Smooth muscle cell (in vitro differentiated cells): ENCODE data around the gene TMEM218. TPM values are rescaled to one million over a fixed set of nuclear protein-coding genes. Genes with fewer than 3 reads are reported as not detected.

ENCODE experiments used
- DNase-seq: peaks from one replicate; lab custom pipeline; 2025; ENCODE audit not compliant: unreplicated experiment; lab: John Stamatoyannopoulos, UW
- H2AFZ ChIP-seq: fragments of 200-600 bp; sonication (generic); 2 replicates; pipeline ENCODE4 v1.6.0; 2016; ENCODE audit warnings: antibody characterized with exemption, low read depth, mild to moderate bottlenecking
- H3F3A ChIP-seq: fragments of 200-600 bp; sonication (generic); 2 replicates; pipeline ENCODE4 v1.6.0; 2017; ENCODE audit warnings: antibody characterized with exemption, low read depth
- H3K27ac ChIP-seq: fragments of 200-600 bp; sonication (generic); 2 replicates; pipeline ENCODE4 v1.5.1; 2016; ENCODE audit warnings: low read depth, mild to moderate bottlenecking
- H3K27me3 ChIP-seq: fragments of 200-600 bp; sonication (generic); 2 replicates; pipeline ENCODE4 v1.6.1; 2016; ENCODE audit warnings: low read depth, mild to moderate bottlenecking
- H3K36me3 ChIP-seq: fragments of 200-600 bp; sonication (generic); 2 replicates; pipeline ENCODE4 v1.5.1; 2016; ENCODE audit warnings: low read depth
- H3K4me1 ChIP-seq: fragments of 200-600 bp; sonication (generic); 2 replicates; pipeline ENCODE4 v1.5.1; 2016; ENCODE audit warnings: low read depth
- H3K4me2 ChIP-seq: fragments of 200-600 bp; sonication (generic); 2 replicates; pipeline ENCODE4 v1.6.0; 2016; ENCODE audit warnings: mild to moderate bottlenecking
- H3K4me3 ChIP-seq: fragments of 200-600 bp; sonication (generic); 2 replicates; pipeline ENCODE4 v1.5.1; 2016; ENCODE audit warnings: mild to moderate bottlenecking
- H3K79me2 ChIP-seq: fragments of 200-600 bp; sonication (generic); 2 replicates; pipeline ENCODE4 v1.6.0; 2016; ENCODE audit warnings: low read depth, mild to moderate bottlenecking
- H3K9ac ChIP-seq: fragments of 200-600 bp; sonication (generic); 2 replicates; pipeline ENCODE4 v1.6.0; 2016; ENCODE audit warnings: low read depth
- H3K9me3 ChIP-seq: fragments of 200-600 bp; sonication (generic); replicated peaks from 2 replicates; pipeline ENCODE4 v1.5.1; 2016; ENCODE audit warnings: low read depth
- H4K20me1 ChIP-seq: fragments of 200-600 bp; sonication (generic); 2 replicates; pipeline ENCODE4 v1.6.0; 2016; ENCODE audit warnings: low read depth
- WGBS: methylation state at CpG from one replicate; pipeline ENCODE4 v1.1.7; 2016; ENCODE audit warnings: low lambda C conversion rate; 5-methylcytosine and 5-hydroxymethylcytosine counted together
- polyA plus RNA-seq: library from polyadenylated mRNA; unstranded; fragments of >200 nt; fragmentation: Nextera tagmentation; extraction: Ambion mirVana; gene quantifications from 2 replicates; pipeline ENCODE4 v1.2.1, GENCODE V29; 2016
- total RNA-seq: library from RNA; depleted of rRNA; stranded (reverse); fragments of >200 nt; gene quantifications from 2 replicates; pipeline ENCODE4 v1.2.3, GENCODE V29; 2014
- TF ChIP-seq, protein P1 (sequence below): fragments of 200-600 bp; sonication (generic); IDR thresholded peaks from 2 replicates; pipeline ENCODE4 v1.5.1; 2017; ENCODE audit warnings: borderline replicate concordance, mild to moderate bottlenecking, antibody characterized with exemption; ENCODE audit not compliant: insufficient read depth, poor library complexity, severe bottlenecking

TMEM218 gene
- total and polyA plus RNA-seq, 2 experiments from 2014 or later, result 22.1 to 30.7 TPM

DNA sequence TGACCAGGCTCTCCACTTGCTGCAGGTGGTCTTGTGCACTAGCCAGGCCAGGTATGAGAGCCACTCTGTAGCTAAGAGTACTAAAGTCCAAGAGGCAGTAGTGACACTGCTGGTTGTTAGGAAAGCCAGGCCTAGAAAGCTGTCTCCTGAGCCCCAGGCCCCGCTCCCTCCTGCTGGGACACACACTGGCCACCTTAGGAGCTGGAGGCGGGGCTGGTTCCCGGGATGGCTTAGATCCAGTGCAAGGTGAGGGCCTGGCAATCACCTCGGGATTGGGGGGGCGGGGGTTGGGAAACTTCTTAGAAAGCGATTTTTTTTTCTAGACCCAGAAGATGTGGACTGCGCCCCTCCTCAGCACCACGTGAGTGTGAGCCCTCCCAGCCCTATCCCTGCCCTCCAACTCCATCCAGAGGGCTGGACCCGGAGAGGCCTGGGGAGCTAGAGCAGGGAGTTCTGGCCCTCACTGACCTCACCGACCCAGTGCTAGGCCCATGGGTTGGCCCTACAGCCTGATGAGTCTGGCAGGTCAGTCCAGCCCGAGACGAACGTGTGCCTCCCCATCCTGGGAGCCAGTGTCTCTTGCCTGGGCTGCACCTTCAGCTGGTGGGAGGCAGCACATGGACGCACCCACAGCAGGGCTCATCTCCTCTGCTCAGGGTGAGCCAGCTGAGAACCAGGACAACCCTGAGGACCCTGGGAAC, 30.2 kb downstream of the TMEM218 start:
- Histone ChIP-seq H3K27me3 (no peaks in the 10 kb centered on the region), H3K79me2 (no peaks in the 10 kb centered on the region), H3F3A (no peaks in the 10 kb centered on the region), H2AFZ (no peak overlapping the region), H3K27ac (no peak overlapping the region), H3K4me1 (no peaks in the 10 kb centered on the region), H3K36me3 (no peaks in the 10 kb centered on the region), H4K20me1 (no peaks in the 10 kb centered on the region), H3K9ac (no peak overlapping the region), H3K4me3 (no peak overlapping the region), H3K9me3 (no peaks in the 10 kb centered on the region), H3K4me2 (no peak overlapping the region)
- TF ChIP-seq, protein P1, sequence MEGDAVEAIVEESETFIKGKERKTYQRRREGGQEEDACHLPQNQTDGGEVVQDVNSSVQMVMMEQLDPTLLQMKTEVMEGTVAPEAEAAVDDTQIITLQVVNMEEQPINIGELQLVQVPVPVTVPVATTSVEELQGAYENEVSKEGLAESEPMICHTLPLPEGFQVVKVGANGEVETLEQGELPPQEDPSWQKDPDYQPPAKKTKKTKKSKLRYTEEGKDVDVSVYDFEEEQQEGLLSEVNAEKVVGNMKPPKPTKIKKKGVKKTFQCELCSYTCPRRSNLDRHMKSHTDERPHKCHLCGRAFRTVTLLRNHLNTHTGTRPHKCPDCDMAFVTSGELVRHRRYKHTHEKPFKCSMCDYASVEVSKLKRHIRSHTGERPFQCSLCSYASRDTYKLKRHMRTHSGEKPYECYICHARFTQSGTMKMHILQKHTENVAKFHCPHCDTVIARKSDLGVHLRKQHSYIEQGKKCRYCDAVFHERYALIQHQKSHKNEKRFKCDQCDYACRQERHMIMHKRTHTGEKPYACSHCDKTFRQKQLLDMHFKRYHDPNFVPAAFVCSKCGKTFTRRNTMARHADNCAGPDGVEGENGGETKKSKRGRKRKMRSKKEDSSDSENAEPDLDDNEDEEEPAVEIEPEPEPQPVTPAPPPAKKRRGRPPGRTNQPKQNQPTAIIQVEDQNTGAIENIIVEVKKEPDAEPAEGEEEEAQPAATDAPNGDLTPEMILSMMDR, result no peak
- 83% methylated on average over 13 of the region's 14 CpGs for WGBS
- no peak for DNase-seq

- H3K36me3 ChIP-seq, result no peaks in the 10 kb centered on the region
- no peaks in the 10 kb centered on the region for H3K27me3 ChIP-seq
- H2AFZ ChIP-seq, result no peak overlapping the region
- no peak overlapping the region for H3K4me3 ChIP-seq
- no peak overlapping the region for H3K9ac ChIP-seq
- H4K20me1 ChIP-seq, result no peaks in the 10 kb centered on the region
- H3K27ac ChIP-seq, result no peak overlapping the region
- 96% methylated on average over 12 of the region's 12 CpGs for WGBS
- no peak overlapping the region for H3K4me2 ChIP-seq
- DNase-seq, result no peak
- no peaks in the 10 kb centered on the region for H3K9me3 ChIP-seq
- no peaks in the 10 kb centered on the region for H3K4me1 ChIP-seq
- TF ChIP-seq, protein P1, result no peak
- H3K79me2 ChIP-seq, result no peaks in the 10 kb centered on the region
- H3F3A ChIP-seq, result no peaks in the 10 kb centered on the region
Measured at GRCh38 chr11:125080531-125080911, 30.9 kb downstream of the TMEM218 start.

GRCh38 chr11:125079878-125080530, 31.4 kb downstream of the TMEM218 start:
- Histone ChIP-seq H3F3A (no peaks in the 10 kb centered on the region), H3K27me3 (no peaks in the 10 kb centered on the region), H3K4me1 (no peaks in the 10 kb centered on the region), H3K9ac (no peak overlapping the region), H3K79me2 (no peaks in the 10 kb centered on the region), H3K4me3 (no peak overlapping the region), H4K20me1 (no peaks in the 10 kb centered on the region), H3K27ac (no peak overlapping the region), H3K4me2 (no peak overlapping the region), H3K9me3 (no peaks in the 10 kb centered on the region), H3K36me3 (no peaks in the 10 kb centered on the region), H2AFZ (no peak overlapping the region)
- no peak for DNase-seq
- 94% methylated on average over 12 of the region's 12 CpGs for WGBS
- TF ChIP-seq, protein P1, result no peak
